Stimulated activated CD4-positive, alpha-beta T cell treated with anti-CD3 and anti-CD28 coated beads, Interleukin-12 subunit alpha, Interleukin-12 subunit beta, amount 100 ng/mL, for 48 hours (primary cell): ENCODE measurements around the gene GRID1.
"Not testable (repeated sequence)": the region's sequence is repeated elsewhere in the genome, so short reads cannot be mapped to it uniquely, and the experiment has no call there.

Experiments used
- DNase-seq, 3 donors: peaks; one replicate each; pipeline ENCODE4 v3.0.0-alpha.2; 2020; ENCODE audit warnings: low read depth in 2 of 3, low spot score in 1 of 3

Gene GRID1

DNA sequence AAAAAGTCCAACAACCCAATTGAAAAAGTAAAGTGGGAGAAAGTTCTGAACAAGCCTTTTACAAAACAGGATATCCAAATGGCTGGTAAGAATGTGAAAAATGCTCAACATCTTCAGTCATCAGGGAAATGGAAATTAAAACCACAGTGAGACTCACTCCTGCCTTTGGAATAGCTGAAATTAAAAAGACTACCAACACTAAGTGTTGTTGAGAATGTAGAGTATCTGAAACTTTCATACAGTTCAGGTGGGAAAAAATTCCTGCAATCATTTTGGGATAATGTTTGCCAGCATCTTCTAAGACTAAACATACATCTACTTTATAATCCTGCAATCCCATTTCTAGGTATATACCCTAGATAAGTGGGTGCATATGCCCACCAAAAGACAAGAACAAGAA lies 395.1 kb downstream of the GRID1 start:
- DNase-seq = no peak

- no peak for DNase-seq
These were observed 399.0 kb downstream of the GRID1 start for GRCh38 chr10:85967594-85967993.

DNA sequence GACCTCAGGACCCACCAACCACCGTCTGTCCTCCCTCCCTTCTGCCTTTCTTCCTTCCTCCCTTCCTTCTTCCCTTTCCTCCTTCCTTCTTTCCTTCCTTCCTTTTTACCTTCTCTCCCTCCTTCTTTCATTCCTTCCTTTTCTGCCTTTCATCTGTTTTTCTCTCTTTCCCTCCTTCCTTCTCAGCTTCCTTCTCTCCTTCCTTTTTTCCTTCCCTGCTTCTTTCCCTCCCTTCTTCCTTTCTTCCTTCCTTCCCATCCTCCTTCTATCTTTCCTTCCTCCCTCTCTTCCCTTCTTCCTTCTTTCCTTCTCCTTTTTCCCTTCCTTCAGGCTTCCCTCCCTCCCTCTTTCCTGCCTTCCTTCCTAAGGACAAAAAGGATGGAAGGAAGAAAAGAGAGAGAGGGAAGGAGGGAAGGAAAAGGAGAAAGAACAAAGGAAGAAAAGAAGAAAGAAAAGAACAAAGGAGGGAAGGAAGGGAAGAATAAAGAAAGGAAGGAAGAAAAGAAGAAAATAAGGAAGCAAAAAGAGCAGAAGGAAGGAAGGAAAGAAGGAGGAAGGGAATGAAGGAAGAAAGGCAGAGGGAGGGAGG lies 405.0 kb downstream of the GRID1 start:
- no peak for DNase-seq

GRCh38 chr10:85961073-85961472 lies 405.5 kb downstream of the GRID1 start:
- no peak for DNase-seq

DNA sequence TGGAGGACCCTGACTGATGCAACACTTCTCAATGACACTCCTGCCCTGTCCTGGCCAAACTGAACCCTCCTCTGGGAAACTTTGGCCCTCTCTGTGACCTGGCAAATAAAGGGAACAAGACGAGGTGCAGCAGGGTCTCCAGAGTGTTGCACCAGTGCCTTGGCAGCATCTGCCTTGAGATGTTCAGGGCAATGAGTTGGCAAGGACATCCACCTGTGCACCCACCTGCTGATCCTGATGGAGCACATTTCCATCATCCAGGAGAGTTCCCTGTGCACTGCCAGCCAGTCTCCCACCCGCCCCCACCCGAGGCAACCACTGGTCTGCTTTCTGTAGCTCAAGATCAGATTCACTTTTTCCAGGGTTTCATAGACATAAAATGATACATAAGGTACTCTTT lies 407.4 kb downstream of the GRID1 start:
- DNase-seq = no peak

GRCh38 chr10:85950921-85951320 lies 415.7 kb downstream of the GRID1 start:
- no peak for DNase-seq

DNA sequence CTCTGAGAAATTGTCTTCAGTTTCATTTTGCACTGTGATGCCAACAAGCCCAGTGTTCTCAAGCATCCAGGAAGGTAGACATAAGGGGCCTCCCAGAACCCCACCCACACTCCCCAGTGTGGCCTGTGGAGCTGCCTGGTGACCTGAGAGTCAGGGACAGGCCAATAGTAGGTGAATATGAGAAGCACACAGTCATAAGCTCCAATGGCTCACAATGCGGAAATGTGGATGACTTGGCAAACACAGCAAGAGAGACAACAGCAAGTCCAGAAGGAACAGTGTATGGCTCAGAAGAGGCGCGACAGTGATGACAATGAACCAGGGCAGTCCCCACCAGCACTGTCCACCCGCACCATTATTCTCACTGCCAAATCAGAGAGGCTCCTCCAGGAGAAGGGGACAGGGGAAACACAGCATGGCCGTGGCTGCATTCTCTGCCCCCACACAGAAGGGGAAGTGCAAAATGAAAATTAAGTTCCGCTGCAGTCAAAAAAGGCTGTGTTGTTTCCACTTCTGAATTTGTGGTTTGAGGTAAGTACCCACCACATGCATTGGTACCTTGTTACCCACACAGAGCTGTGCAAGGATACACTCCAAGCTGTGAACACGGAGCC lies 419.8 kb downstream of the GRID1 start:
- DNase-seq = no peak

- DNase-seq = no peak
These were observed 430.4 kb downstream of the GRID1 start for GRCh38 chr10:85936161-85936560.

DNA sequence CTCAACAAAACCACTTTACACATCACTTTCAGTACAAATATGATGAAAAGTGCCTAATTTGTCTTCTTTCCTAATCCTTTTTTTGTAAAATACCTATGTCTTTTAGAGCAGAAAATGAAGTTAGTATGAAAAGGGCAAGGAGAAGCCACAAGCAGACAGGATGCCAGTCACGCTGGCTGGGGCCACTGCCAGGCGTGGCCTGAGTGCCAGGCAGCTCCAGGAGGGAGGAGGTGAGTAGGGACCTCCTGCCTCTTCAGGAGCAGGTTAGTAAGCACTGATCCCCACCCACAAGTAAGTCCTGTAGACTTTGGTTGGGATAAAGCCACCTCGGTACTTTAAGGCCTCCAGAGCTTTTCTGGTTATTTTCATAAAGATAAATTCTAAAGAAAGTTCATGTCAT lies 432.0 kb downstream of the GRID1 start:
- no peak for DNase-seq

DNA sequence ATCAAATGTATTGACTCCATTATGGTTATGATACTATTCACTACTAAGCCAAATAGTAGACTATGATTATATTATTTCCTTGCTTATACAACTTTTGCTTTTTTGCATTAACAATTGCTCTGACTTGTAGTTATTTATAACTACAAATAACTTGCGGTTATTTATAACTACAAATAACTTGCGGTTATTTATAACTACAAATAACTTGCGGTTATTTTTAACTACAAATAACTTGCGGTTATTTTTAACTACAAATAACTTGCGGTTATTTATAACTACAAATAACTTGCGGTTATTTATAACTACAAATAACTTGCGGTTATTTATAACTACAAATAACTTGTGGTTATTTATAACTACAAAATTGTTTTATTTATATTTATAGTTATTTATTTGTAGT lies 436.6 kb downstream of the GRID1 start:
- DNase-seq = not testable (repeated sequence)

DNA sequence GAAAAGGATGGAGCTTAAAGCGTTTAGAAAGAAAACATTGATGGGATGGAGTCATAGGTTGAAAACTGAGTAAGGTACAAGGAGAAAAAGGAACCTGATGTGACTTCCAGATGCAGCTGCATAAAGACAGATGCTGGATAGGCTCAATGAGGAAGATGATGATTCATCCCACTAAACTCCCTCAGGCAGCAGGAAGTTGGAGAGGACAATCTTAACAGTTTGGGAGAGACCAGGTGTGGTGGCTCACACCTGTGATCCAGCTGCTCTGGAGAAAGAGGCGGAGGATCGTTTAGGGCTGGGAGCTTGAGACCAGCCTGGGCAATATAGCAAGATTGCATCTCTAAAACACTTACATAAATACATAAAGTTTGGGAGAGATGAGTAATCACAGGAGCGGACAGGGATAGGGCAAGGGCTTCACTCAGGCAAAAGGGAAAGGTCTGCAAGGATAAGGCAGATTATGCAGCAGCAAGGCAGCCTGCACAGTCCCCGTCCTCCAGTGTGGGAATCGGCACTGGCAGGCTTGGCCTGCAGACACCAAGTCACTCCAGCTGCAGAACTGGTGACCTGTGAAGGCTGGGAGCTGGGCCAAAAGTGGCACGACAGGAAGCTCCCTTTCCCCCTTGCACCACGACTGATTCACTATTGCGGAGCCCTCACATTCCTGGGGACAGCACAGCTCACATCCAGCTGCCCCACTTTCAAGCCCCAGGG lies 438.5 kb downstream of the GRID1 start:
- DNase-seq = no peak

- no peak for DNase-seq
These were observed 439.6 kb downstream of the GRID1 start for GRCh38 chr10:85926986-85927385.

DNA sequence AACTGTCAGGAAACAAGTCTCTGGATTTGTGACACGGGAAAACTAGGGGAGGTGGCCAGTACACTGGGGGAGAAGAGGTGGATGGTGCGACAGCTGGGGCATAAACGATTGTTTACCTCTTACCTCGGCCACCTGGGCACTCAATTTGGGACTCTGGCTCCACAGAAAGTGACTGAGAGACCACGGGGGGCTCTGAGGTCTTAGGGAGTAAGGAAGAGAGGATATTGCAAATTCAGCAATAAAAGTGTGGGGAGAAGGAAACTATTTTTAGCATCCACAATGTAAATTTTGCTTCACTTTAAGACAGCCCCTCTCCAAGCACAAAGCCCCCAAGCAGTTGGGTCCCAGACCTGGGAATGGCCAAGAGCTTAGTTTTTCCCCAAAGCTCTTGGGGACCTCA lies 440.5 kb downstream of the GRID1 start:
- DNase-seq = no peak

DNA sequence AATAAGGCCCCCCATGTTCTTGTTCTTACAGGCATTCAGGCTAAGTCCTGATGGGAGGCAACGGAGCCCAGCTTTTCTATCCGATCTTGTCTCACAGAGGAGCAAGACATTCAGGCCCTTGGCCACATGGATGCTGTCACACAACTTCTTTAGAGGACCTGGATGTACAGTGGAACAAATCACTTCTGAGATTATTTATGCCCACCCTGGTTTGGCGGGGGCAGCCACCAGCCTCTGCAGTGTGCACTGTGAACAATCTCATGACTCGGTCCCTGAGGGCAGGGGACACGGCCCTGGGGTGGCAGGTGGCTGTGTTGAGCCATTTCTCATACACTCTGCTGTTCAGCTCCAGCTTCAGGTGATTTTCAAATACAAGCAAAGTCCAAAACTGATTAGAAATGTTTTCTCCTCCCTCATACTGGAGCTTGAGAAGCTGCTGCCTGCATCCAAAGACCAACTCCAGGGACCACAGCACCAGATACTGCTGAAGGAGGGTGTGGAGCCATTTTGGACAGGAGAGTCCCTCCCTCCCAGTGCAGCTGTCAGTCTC lies 441.3 kb downstream of the GRID1 start:
- no peak for DNase-seq

- no peak for DNase-seq
These were observed 442.1 kb downstream of the GRID1 start for GRCh38 chr10:85924382-85925102.

DNA sequence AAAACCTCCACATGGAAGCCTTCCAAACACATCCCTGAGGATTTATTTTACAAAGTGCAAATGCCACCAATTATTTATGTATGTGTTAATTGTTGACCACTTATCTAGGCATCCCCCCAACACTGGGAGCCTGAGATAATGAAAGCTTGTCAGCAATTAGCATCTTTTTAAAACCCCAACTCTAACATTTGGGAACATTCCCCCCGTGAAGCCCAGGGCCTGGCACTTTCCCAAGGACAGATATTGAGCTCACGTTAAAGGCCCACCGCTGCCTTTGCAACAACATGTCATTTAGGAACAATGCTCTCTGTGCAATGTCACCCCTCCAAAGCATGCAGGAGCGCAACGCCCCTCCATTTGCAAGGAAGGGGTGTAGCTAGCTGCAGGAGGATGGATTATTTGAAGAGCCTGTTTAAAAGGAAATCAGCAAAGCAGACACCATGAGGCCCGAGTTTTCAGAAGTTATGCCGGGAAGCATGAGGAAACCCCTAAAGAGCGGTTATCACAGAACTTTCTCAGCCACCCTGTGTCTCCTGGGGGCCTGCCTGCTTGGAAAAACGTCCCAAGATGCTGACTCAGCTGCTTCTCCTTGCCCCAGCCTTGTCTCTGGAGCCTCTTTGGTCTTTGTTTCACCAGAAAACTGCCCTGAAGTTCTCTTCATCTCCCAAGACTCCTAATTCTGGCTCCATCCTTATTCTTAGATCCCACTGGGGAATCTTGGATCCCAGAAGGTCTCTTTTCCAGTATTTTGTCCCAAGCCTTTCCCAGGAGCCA lies 444.1 kb downstream of the GRID1 start:
- no peak for DNase-seq

DNA sequence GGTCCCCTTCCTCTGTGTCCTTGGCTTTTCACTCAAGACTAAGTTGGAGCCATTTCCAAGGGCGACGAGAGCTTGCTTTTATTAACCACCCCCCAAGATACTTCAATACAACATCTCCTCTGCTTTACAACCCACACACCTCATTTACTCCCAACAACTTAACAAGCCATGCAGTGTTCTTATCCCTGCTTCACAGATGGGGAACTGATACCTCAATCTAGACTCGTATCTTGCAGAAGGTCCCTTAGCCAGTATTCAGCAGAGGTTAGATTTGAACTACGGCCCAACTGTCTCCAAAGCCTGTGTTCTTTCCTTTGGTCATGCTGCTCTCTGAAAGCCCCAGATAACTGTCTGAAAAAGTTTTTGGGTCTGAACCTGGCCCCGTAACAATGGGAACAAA lies 444.8 kb downstream of the GRID1 start:
- DNase-seq = no peak

DNA sequence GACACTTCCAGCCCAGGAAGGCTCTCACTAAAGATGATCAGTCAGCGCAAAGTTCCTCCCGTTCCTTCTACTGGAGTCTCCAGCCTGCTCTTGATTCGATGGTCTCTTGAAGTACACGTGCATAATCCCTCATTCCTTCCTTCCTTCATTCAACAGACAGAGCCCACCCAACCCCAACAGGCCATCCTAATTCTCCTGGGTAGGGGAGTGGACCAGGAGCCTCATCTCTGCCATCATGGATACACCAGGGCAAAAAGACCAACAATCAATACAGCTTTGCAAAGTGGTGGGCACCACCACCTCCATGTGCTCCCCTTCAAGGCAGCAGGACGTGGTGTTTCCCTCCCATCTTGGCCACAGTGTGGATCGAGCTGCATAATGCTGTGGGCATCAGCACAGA lies 446.3 kb downstream of the GRID1 start:
- DNase-seq = no peak

DNA sequence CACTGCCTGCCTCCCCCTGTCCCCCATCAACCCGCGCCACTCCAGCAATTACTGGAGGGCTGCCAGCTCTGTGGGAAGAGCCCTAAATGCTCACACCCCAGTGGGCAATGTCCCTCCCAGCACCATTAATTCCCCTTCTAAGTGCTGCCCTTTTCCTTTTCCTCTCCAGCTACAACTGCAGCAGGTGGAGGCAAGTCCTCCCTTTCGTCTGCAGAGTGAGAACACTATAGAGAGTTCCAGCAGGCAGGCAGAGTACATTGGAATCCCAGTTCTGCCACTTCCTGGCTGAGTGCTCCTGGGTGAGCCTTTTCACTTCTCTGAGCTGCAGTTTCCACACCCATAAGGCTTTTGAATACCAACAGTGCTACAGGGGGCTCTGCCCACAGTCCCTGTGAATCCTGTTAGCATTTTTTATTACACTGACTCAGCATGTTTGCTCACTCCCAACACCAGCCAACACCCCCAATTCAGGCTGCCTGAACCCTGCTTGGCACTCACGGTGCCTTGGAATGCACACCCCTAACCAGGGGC lies 447.0 kb downstream of the GRID1 start:
- no peak for DNase-seq

- DNase-seq = no peak
These were observed 448.2 kb downstream of the GRID1 start for GRCh38 chr10:85918371-85918770.

GRCh38 chr10:85917601-85918000 lies 449.0 kb downstream of the GRID1 start:
- no peak for DNase-seq
